GM12873 (cell line): ENCODE results near the gene L3MBTL2.

Experiments
- TF ChIP-seq, protein P1 (sequence below): IDR thresholded peaks from 2 replicates; pipeline ENCODE4 v1.5.1; 2012; ENCODE audit warnings: low read depth, mild to moderate bottlenecking, moderate library complexity, low read length, control low read depth; ENCODE audit not compliant: insufficient read depth; ENCODE audit errors: missing control alignments

Gene L3MBTL2

GRCh38 chr22:41198027-41198580, 7.0 kb upstream of the L3MBTL2 start:
- TF ChIP-seq, protein P1, sequence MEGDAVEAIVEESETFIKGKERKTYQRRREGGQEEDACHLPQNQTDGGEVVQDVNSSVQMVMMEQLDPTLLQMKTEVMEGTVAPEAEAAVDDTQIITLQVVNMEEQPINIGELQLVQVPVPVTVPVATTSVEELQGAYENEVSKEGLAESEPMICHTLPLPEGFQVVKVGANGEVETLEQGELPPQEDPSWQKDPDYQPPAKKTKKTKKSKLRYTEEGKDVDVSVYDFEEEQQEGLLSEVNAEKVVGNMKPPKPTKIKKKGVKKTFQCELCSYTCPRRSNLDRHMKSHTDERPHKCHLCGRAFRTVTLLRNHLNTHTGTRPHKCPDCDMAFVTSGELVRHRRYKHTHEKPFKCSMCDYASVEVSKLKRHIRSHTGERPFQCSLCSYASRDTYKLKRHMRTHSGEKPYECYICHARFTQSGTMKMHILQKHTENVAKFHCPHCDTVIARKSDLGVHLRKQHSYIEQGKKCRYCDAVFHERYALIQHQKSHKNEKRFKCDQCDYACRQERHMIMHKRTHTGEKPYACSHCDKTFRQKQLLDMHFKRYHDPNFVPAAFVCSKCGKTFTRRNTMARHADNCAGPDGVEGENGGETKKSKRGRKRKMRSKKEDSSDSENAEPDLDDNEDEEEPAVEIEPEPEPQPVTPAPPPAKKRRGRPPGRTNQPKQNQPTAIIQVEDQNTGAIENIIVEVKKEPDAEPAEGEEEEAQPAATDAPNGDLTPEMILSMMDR: no peak

DNA sequence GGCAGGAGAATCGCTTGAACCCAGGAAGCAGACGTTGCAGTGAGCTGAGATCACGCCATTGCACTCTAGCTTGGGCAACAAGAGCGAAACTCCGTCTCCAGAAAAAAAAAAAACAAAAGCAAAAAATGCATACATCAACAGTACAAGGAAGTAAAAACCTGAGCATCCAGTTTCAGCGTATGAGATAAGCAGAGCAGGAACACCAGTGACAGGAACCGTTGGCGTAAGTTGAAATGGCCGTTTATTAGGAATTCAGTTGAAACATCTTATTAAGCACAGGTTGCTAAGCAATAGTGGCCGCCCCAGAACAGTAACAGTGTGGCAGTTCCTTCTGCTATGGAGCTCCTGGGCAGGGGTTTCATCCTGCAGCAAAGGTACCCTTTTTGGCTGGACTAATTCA, 4.0 kb upstream of the L3MBTL2 start:
- TF ChIP-seq, protein P1: no peak

DNA sequence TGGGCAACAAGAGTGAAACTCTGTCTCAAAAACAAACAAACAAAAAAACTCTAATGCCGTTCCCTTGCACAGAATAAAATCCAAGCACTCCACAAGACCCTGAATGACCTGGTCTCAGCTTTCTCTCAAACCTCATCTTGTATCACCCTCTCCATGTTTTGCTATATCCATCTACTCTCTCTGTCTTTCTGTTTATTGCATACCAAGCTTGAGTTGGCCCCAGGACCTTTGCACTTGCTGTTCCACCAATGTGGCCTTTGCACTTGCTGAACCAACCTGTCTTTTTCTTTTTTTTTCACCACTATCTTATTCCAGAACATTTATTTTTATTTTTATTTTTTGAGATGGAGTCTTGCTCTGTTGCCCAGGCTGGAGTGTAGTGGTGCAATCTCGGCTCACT, 2.0 kb upstream of the L3MBTL2 start:
- TF ChIP-seq, protein P1: no peak

DNA sequence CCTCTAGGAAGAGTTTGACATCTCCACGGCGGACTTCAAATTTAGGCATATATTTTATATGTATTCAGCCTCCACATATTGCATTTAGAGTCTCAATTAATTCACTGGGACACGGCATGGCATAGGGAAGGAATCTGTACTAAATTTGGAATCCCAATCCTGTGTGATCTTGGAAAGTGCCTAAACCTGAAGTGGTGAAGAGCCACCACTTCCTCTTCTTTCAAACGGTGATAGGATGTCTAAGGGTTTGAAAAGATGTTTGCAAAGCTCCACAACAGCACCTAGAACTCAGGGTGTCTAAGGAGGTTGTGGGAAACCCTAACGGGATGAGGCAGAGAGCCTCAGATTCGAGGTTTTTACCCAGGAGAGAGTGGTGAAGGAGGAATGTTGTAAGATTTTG, 1.0 kb upstream of the L3MBTL2 start:
- TF ChIP-seq, protein P1: no peak

GRCh38 chr22:41206719-41207118, 1.6 kb downstream of the L3MBTL2 start:
- TF ChIP-seq, protein P1: no peak

GRCh38 chr22:41215409-41215808, 10.3 kb downstream of the L3MBTL2 start:
- TF ChIP-seq, protein P1: no peak

DNA sequence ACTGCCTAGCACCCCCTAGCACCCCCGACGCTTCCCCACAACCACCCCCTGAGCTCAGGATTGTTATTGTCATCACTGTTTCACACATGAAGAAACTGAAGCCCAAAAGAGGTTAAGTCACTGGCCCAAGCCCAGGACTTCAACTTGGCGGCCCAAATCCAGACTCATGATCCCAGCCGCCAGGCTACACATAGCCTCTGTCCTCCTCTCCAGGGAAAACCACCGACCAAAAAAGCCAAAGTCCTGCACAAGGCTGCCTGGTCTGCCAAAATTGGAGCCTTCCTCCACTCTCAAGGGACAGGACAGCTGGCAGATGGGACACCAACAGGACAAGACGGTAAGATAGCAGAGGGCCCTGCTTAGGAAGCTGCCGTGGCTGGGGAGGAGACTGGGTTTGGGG, 10.8 kb downstream of the L3MBTL2 start:
- TF ChIP-seq, protein P1: no peak
